Epithelial cell of proximal tubule (primary cell): ENCODE data around the gene CDKN1A. TPM values are rescaled to one million over a fixed set of nuclear protein-coding genes. Genes with fewer than 3 reads are reported as not detected.
A peak's percentile ranks its signal among the peaks of the same experiment; 100 is the strongest.
"Not testable (repeated sequence)": the region's sequence is repeated elsewhere in the genome, so short reads cannot be mapped to it uniquely, and the experiment has no call there.

ENCODE experiments used
- DNase-seq: peaks from one replicate; pipeline ENCODE4 v3.0.0-alpha.2; 2011; ENCODE audit warnings: low read depth
- H3K4me3 ChIP-seq: 2 replicates; pipeline ENCODE4 v1.5.1; 2011; ENCODE audit warnings: low read depth, mild to moderate bottlenecking, low read length
- CTCF ChIP-seq: conservative IDR thresholded peaks from 2 replicates; pipeline ENCODE4 v1.5.1; 2012; ENCODE audit warnings: low read depth, mild to moderate bottlenecking, low read length
- total RNA-seq: library from RNA; depleted of rRNA; stranded (reverse); fragments of >200 nt; gene quantifications from 2 replicates; pipeline ENCODE4 v1.2.3, GENCODE V29; 2015

The CDKN1A gene
- total RNA-seq, 1 donor from 2014 or later: 427 TPM

- no peak for TF ChIP-seq CTCF
- no peak for DNase-seq
- H3K4me3 ChIP-seq: no peak overlapping the region
Observed at GRCh38 chr6:36720251-36721141, 42.0 kb downstream of the CDKN1A start.

GRCh38 chr6:36721369-36722140 lies 43.0 kb downstream of the CDKN1A start:
- no peak for TF ChIP-seq CTCF
- no peak for DNase-seq
- H3K4me3 ChIP-seq: no peak overlapping the region

- DNase-seq: no peak
- TF ChIP-seq CTCF: no peak
- no peak overlapping the region for H3K4me3 ChIP-seq
Observed at GRCh38 chr6:36722365-36722764, 43.9 kb downstream of the CDKN1A start.

- no peak overlapping the region for H3K4me3 ChIP-seq
- no peak for TF ChIP-seq CTCF
- DNase-seq: no peak
Observed at GRCh38 chr6:36722879-36723278, 44.4 kb downstream of the CDKN1A start.

- H3K4me3 ChIP-seq, DNase-seq: not testable (repeated sequence)
Observed at GRCh38 chr6:36723992-36724391, 45.5 kb downstream of the CDKN1A start.

- DNase-seq: peak; percentile 6
- peak; percentile 81 for TF ChIP-seq CTCF
- H3K4me3 ChIP-seq: no peak overlapping the region
Observed at GRCh38 chr6:36724514-36725390, 46.2 kb downstream of the CDKN1A start.

GRCh38 chr6:36725581-36725980 lies 47.1 kb downstream of the CDKN1A start:
- no peak for DNase-seq
- H3K4me3 ChIP-seq: no peak overlapping the region
- no peak for TF ChIP-seq CTCF
